Tibial nerve (tissue), 4 donors: ENCODE results near the gene TPCN1. TPM values are rescaled to one million over a fixed set of nuclear protein-coding genes. Genes with fewer than 3 reads are reported as not detected.

Experiments used
- DNase-seq, 2 donors: peaks; one replicate each; pipeline ENCODE4 v3.0.0-alpha.2; 2019; ENCODE audit warnings: low spot score in 2 of 2
- H3K27ac ChIP-seq, 4 donors: fragments of 200-600 bp; sonication (generic) in 3 of 4; one replicate each; pipeline ENCODE4 v1.5.1; 2017 to 2019; ENCODE audit warnings: mild to moderate bottlenecking in 1 of 4
- H3K27me3 ChIP-seq, 2 donors: fragments of 200-600 bp; sonication (generic) in 1 of 2; one replicate each; pipeline versions ENCODE4 v1.5.1 to v1.6.0; 2017 to 2019
- H3K36me3 ChIP-seq, 3 donors: fragments of 200-600 bp; sonication (generic); one replicate each; pipeline ENCODE4 v1.5.1; 2018 to 2019
- H3K4me1 ChIP-seq, 4 donors: fragments of 200-600 bp; sonication (generic) in 3 of 4; one replicate each; pipeline ENCODE4 v1.5.1; 2017 to 2019
- H3K4me3 ChIP-seq, 4 donors: fragments of 200-600 bp; sonication (generic) in 3 of 4; one replicate each; pipeline ENCODE4 v1.5.1; 2017 to 2019; ENCODE audit warnings: mild to moderate bottlenecking in 1 of 4, moderate library complexity in 1 of 4
- H3K9me3 ChIP-seq, 4 donors: fragments of 200-600 bp; sonication (generic) in 3 of 4; one replicate each; pipeline ENCODE4 v1.5.1; 2017 to 2019
- CTCF ChIP-seq, 5 experiments: fragments of 200-600 bp in 3 of 5; fragments of 450-650 bp in 2 of 5; sonication (generic) in 3 of 5; IDR thresholded peaks; one replicate each; pipeline ENCODE4 v1.5.1; 2016 to 2019; ENCODE audit warnings: antibody characterized with exemption in 5 of 5, mild to moderate bottlenecking in 3 of 5, moderate library complexity in 2 of 5
- EP300 ChIP-seq, 2 donors: sonication (generic); formaldehyde crosslinking; IDR thresholded peaks; one replicate each; pipeline ENCODE4 v1.6.1; 2017; ENCODE audit warnings: antibody characterized with exemption in 2 of 2, mild to moderate bottlenecking in 1 of 2
- POLR2A ChIP-seq, 2 donors: fragments of 450-650 bp; IDR thresholded peaks; one replicate each; pipeline ENCODE4 v1.6.1; 2017; ENCODE audit warnings: antibody characterized with exemption in 2 of 2, mild to moderate bottlenecking in 2 of 2, moderate library complexity in 2 of 2
- WGBS, 2 donors: methylation state at CpG; one replicate each; pipeline ENCODE4 v1.1.5; 2018; 5-methylcytosine and 5-hydroxymethylcytosine counted together
- total RNA-seq, 4 donors: library from RNA; depleted of rRNA; stranded (reverse); fragments of >200 nt; gene quantifications; one replicate each; pipeline ENCODE4 v1.1.0, GENCODE V29; 2016

TPCN1 gene
- total RNA-seq, 4 donors from 2014 or later = 62.7 to 77.6 (median 69.8) TPM

- no peak for DNase-seq
- 92 to 97% methylated on average over 2 of the region's 2 CpGs for WGBS, 2 donors
- Histone ChIP-seq H3K27me3 (no peaks in the 10 kb centered on the region), H3K27ac (no peak overlapping the region), H3K4me1 (peaks cover 0 to 50% (median 9%) of the 10 kb centered on the region in 4 donors), H3K9me3 (no peaks in the 10 kb centered on the region), H3K4me3 (no peak overlapping the region), H3K36me3 (peaks cover 0 to 44% (median 0%) of the 10 kb centered on the region in 3 donors)
- no peak for TF ChIP-seq CTCF (IDR thresholded peaks at IDR 0.05)
- no peak for TF ChIP-seq EP300 (IDR thresholded peaks at IDR 0.05)
- no peak for TF ChIP-seq POLR2A (IDR thresholded peaks at IDR 0.05)
These were observed 109.2 kb downstream of the TPCN1 start for GRCh38 chr12:113330505-113330904.

- Histone ChIP-seq H3K36me3 (peaks cover 0 to 44% (median 0%) of the 10 kb centered on the region in 3 donors), H3K4me3 (peak overlapping the region in 3 of 4 donors; percentile 75 to 92 (median 78)), H3K27ac (peak overlapping the region in 2 of 4 donors; percentile 32 to 52), H3K4me1 (peaks cover 0 to 40% (median 9%) of the 10 kb centered on the region in 4 donors), H3K9me3 (no peaks in the 10 kb centered on the region), H3K27me3 (no peaks in the 10 kb centered on the region)
- DNase-seq = peak in 1 of 2 donors; percentile 12
- TF ChIP-seq CTCF (IDR thresholded peaks at IDR 0.05) (no peak), POLR2A (IDR thresholded peaks at IDR 0.05) (no peak), EP300 (IDR thresholded peaks at IDR 0.05) (no peak)
- 69 to 74% methylated on average over 17 of the region's 17 CpGs for WGBS, 2 donors
These were observed 111.6 kb downstream of the TPCN1 start for GRCh38 chr12:113332688-113333417.

- Histone ChIP-seq H3K4me3 (peak overlapping the region in 3 of 4 donors; percentile 75 to 92 (median 78)), H3K9me3 (no peaks in the 10 kb centered on the region), H3K4me1 (peaks cover 0 to 40% (median 9%) of the 10 kb centered on the region in 4 donors), H3K36me3 (peaks cover 0 to 43% (median 0%) of the 10 kb centered on the region in 3 donors), H3K27ac (peak overlapping the region in 2 of 4 donors; percentile 52 to 86), H3K27me3 (no peaks in the 10 kb centered on the region)
- no peak for TF ChIP-seq POLR2A (IDR thresholded peaks at IDR 0.05)
- TF ChIP-seq EP300 (IDR thresholded peaks at IDR 0.05) = no peak
- 70 to 77% methylated on average over 5 of the region's 5 CpGs for WGBS, 2 donors
- no peak for DNase-seq
These were observed 112.1 kb downstream of the TPCN1 start for GRCh38 chr12:113333418-113333750.

GRCh38 chr12:113333877-113334785 lies 112.9 kb downstream of the TPCN1 start:
- peaks cover 0 to 39% (median 9%) of the 10 kb centered on the region in 4 donors for H3K4me1 ChIP-seq

More at GRCh38 chr12:113333877-113334785, 112.9 kb downstream of the TPCN1 start:
- DNase-seq = peak in 1 of 2 donors; percentile 20
- peak overlapping the region; percentile 75 to 92 (median 78) for H3K4me3 ChIP-seq
- WGBS, 2 donors = 34 to 35% methylated on average over 27 of the region's 27 CpGs
- H3K27me3 ChIP-seq = no peaks in the 10 kb centered on the region
- H3K27ac ChIP-seq = peak overlapping the region; percentile 54 to 86 (median 72)
- TF ChIP-seq CTCF (IDR thresholded peaks at IDR 0.05) = no peak
- TF ChIP-seq EP300 (IDR thresholded peaks at IDR 0.05) = no peak
- TF ChIP-seq POLR2A (IDR thresholded peaks at IDR 0.05) = no peak
- no peaks in the 10 kb centered on the region for H3K9me3 ChIP-seq
- peaks cover 0 to 36% (median 0%) of the 10 kb centered on the region in 3 donors for H3K36me3 ChIP-seq
